PC-3 (cell line): ENCODE data around the gene OR10T2. TPM values are rescaled to one million over a fixed set of nuclear protein-coding genes. Genes with fewer than 3 reads are reported as not detected.
"Not testable (repeated sequence)": the region's sequence is repeated elsewhere in the genome, so short reads cannot be mapped to it uniquely, and the experiment has no call there.

ENCODE experiments used
- ATAC-seq: fragments of 200-7000 bp; cut with Tn5 transposase; 2 replicates; pipeline ENCODE4 v1.9.1; 2020; ENCODE audit warnings: mild to moderate bottlenecking, moderate library complexity
- BruUV-seq: library from RNA; stranded (reverse); fragments of 400-500 nt; replicated peaks from 2 replicates; lab custom pipeline; 2021; lab: Mats Ljungman, UMichigan
- CTCF ChIA-PET: fragments of 300-600 bp; sonication (Branson Sonifier 250); formaldehyde crosslinking; loops from one replicate; lab custom pipeline; 2022; ENCODE audit warnings: antibody characterized with exemption; lab: Charles Lee
- POLR2A ChIA-PET: fragments of 300-600 bp; sonication (Branson Sonifier 250); formaldehyde crosslinking; loops from one replicate; lab custom pipeline; 2022; ENCODE audit warnings: antibody characterized with exemption; ENCODE audit not compliant: unreplicated experiment; lab: Charles Lee
- DNase-seq: peaks from one replicate; pipeline ENCODE4 v3.0.0-alpha.2; 2015
- H2AFZ ChIP-seq: fragments of 300-600 bp; sonication (generic); 2 replicates; pipeline ENCODE4 v1.6.0; 2016; ENCODE audit warnings: antibody characterized with exemption, low read length
- H3F3A ChIP-seq: fragments of 300-600 bp; sonication (generic); one replicate; pipeline ENCODE4 v1.6.0; 2017; ENCODE audit warnings: antibody characterized with exemption, low read length, control low read depth, mild to moderate bottlenecking; ENCODE audit not compliant: unreplicated experiment
- H3K27ac ChIP-seq: fragments of 300-600 bp; sonication (generic); 2 replicates; pipeline ENCODE4 v1.5.1; 2016; ENCODE audit warnings: mild to moderate bottlenecking, low read length
- H3K27me3 ChIP-seq: fragments of 300-600 bp; sonication (generic); 2 replicates; pipeline ENCODE4 v1.6.1; 2016; ENCODE audit warnings: low read length, mixed read lengths
- H3K36me3 ChIP-seq: fragments of 300-600 bp; sonication (generic); 2 replicates; pipeline ENCODE4 v1.6.1; 2016; ENCODE audit warnings: low read depth, mixed run types, low read length, mixed read lengths
- H3K4me1 ChIP-seq: fragments of 300-600 bp; sonication (generic); 2 replicates; pipeline ENCODE4 v1.5.1; 2016; ENCODE audit warnings: low read length; ENCODE audit not compliant: insufficient read depth
- H3K4me2 ChIP-seq: fragments of 300-600 bp; sonication (generic); 2 replicates; pipeline ENCODE4 v1.6.0; 2016; ENCODE audit warnings: low read length
- H3K4me3 ChIP-seq: fragments of 300-600 bp; sonication (generic); 2 replicates; pipeline ENCODE4 v1.5.1; 2016; ENCODE audit warnings: mild to moderate bottlenecking, low read length, mixed read lengths
- H3K79me2 ChIP-seq: fragments of 300-600 bp; sonication (generic); 2 replicates; pipeline ENCODE4 v1.6.1; 2017; ENCODE audit warnings: low read length, mixed read lengths
- H3K9ac ChIP-seq: fragments of 300-600 bp; sonication (generic); 2 replicates; pipeline ENCODE4 v1.6.0; 2016; ENCODE audit warnings: mild to moderate bottlenecking, low read length
- H3K9me2 ChIP-seq: fragments of 300-600 bp; sonication (generic); replicated peaks from 2 replicates; pipeline ENCODE4 v1.6.1; 2016; ENCODE audit warnings: mixed run types, low read length, mixed read lengths
- H3K9me3 ChIP-seq: fragments of 300-600 bp; sonication (generic); 2 replicates; pipeline ENCODE4 v1.6.1; 2016; ENCODE audit warnings: low read length, mixed read lengths
- H4K20me1 ChIP-seq: fragments of 300-600 bp; sonication (generic); 2 replicates; pipeline ENCODE4 v1.6.1; 2016; ENCODE audit warnings: low read length, mixed read lengths
- CTCF ChIP-seq: fragments of 300-600 bp; sonication (generic); conservative IDR thresholded peaks from 2 replicates; pipeline ENCODE4 v1.5.1; 2017; ENCODE audit warnings: antibody characterized with exemption, low read depth, mild to moderate bottlenecking, low read length
- EZH2 ChIP-seq: fragments of 300-600 bp; sonication (generic); IDR thresholded peaks from one replicate; pipeline ENCODE4 v1.6.1; 2017; ENCODE audit warnings: antibody characterized with exemption, mild to moderate bottlenecking, low read length; ENCODE audit not compliant: unreplicated experiment
- EZH2phosphoT487 ChIP-seq: fragments of 300-600 bp; sonication (generic); IDR thresholded peaks from 2 replicates; pipeline ENCODE4 v1.6.1; 2018; ENCODE audit warnings: mild to moderate bottlenecking, antibody characterized with exemption, low read length, borderline replicate concordance
- intact Hi-C: fragments of 100-400 bp; cut with micrococcal nuclease; formaldehyde crosslinking; loops from 2 replicates; pipeline ENCODE4 v1.9.0; 2023
- total RNA-seq: library from RNA; depleted of rRNA; stranded (reverse); fragments of >200 nt; gene quantifications from 2 replicates; pipeline ENCODE4 v1.2.3, GENCODE V29; 2014

The OR10T2 gene
- total RNA-seq, 1 experiment from 2014 or later, result not detected

GRCh38 chr1:158355773-158356285 is 43.4 kb downstream of the OR10T2 start:
- Histone ChIP-seq H3K4me2 (no peak overlapping the region), H3K4me3 (no peak overlapping the region), H2AFZ (no peak overlapping the region), H3K4me1 (no peaks in the 10 kb centered on the region), H3K36me3 (no peaks in the 10 kb centered on the region), H3K9me3 (no peaks in the 10 kb centered on the region), H3K9me2 (no peaks in the 10 kb centered on the region), H3K27me3 (peaks cover 18% of the 10 kb centered on the region), H3K79me2 (no peaks in the 10 kb centered on the region), H3K9ac (no peak overlapping the region), H4K20me1 (no peaks in the 10 kb centered on the region), H3K27ac (no peak overlapping the region), H3F3A (no peaks in the 10 kb centered on the region)
- DNase-seq, result no peak
- intact Hi-C loops, result no loop called here
- no peak for TF ChIP-seq EZH2phosphoT487
- TF ChIP-seq CTCF, result no peak
- no peak for TF ChIP-seq EZH2
- ATAC-seq, result no peak
- no TSS peak for BruUV-seq
- CTCF ChIA-PET, result no interaction called here
- POLR2A ChIA-PET, result no interaction called here

GRCh38 chr1:158354255-158354654 is 45.0 kb downstream of the OR10T2 start:
- H3K36me3 ChIP-seq, result no peaks in the 10 kb centered on the region
- no peaks in the 10 kb centered on the region for H3F3A ChIP-seq
- H3K79me2 ChIP-seq, result no peaks in the 10 kb centered on the region
- POLR2A ChIA-PET, result no interaction called here
- H3K27me3 ChIP-seq, result peaks cover 21% of the 10 kb centered on the region
- H3K27ac ChIP-seq, result no peak overlapping the region
- no peaks in the 10 kb centered on the region for H3K9me2 ChIP-seq
- H3K9ac ChIP-seq, result no peak overlapping the region
- intact Hi-C loops, result no loop called here
- TF ChIP-seq CTCF, result no peak
- TF ChIP-seq EZH2phosphoT487, result no peak
- TF ChIP-seq EZH2, result no peak
- H2AFZ ChIP-seq, result no peak overlapping the region
- CTCF ChIA-PET, result no interaction called here
- no peaks in the 10 kb centered on the region for H4K20me1 ChIP-seq
- no peaks in the 10 kb centered on the region for H3K9me3 ChIP-seq
- BruUV-seq, result no TSS peak
- H3K4me3 ChIP-seq, result no peak overlapping the region
- no peak for DNase-seq
- H3K4me2 ChIP-seq, result no peak overlapping the region
- no peaks in the 10 kb centered on the region for H3K4me1 ChIP-seq
- ATAC-seq, result no peak

- intact Hi-C loops, result no loop called here
- Histone ChIP-seq H4K20me1 (no peaks in the 10 kb centered on the region), H3K9me3 (no peaks in the 10 kb centered on the region), H3F3A (no peaks in the 10 kb centered on the region), H3K9ac (no peak within 1 kb of the TSS), H3K27ac (no peak within 1 kb of the TSS), H3K4me3 (no peak within 1 kb of the TSS), H3K27me3 (peaks cover 21% of the 10 kb centered on the region), H3K79me2 (no peaks in the 10 kb centered on the region), H3K36me3 (no peaks in the 10 kb centered on the region), H3K4me1 (no peaks in the 10 kb centered on the region), H3K9me2 (no peaks in the 10 kb centered on the region), H3K4me2 (no peak within 1 kb of the TSS), H2AFZ (no peak within 1 kb of the TSS)
- no TSS peak for BruUV-seq
- POLR2A ChIA-PET, result no interaction called here
- DNase-seq (no peak), ATAC-seq (no peak)
- no peak for TF ChIP-seq EZH2
- no peak for TF ChIP-seq EZH2phosphoT487
- CTCF ChIA-PET, result no interaction called here
Observed at GRCh38 chr1:158353303-158354075, 45.8 kb downstream of the OR10T2 start, which contains the start of gene CD1E. CD1E (plus strand) TSS chr1:158353894; CDS start chr1:158353989, 95 bp downstream.

GRCh38 chr1:158348946-158349345 is 50.3 kb downstream of the OR10T2 start:
- H3K4me3 ChIP-seq, H2AFZ ChIP-seq, H3K79me2 ChIP-seq, POLR2A ChIA-PET, H3K9me3 ChIP-seq, H3F3A ChIP-seq, H4K20me1 ChIP-seq, intact Hi-C loops, H3K4me2 ChIP-seq, H3K36me3 ChIP-seq, H3K9me2 ChIP-seq, ATAC-seq, BruUV-seq, H3K4me1 ChIP-seq, H3K9ac ChIP-seq, H3K27ac ChIP-seq, DNase-seq, CTCF ChIA-PET: not testable (repeated sequence)
- peaks cover 14% of the 10 kb centered on the region for H3K27me3 ChIP-seq
